HG03095 (cell line): Measurements from ENCODE around the gene PDE2A.
A peak's percentile ranks its signal among the peaks of the same experiment; 100 is the strongest.

ENCODE experiments used
- ATAC-seq: cut with Tn5 transposase; IDR thresholded peaks from one replicate; pipeline ENCODE4 v1.9.1; 2021; ENCODE audit warnings: moderate library complexity; ENCODE audit not compliant: unreplicated experiment

The PDE2A gene

DNA sequence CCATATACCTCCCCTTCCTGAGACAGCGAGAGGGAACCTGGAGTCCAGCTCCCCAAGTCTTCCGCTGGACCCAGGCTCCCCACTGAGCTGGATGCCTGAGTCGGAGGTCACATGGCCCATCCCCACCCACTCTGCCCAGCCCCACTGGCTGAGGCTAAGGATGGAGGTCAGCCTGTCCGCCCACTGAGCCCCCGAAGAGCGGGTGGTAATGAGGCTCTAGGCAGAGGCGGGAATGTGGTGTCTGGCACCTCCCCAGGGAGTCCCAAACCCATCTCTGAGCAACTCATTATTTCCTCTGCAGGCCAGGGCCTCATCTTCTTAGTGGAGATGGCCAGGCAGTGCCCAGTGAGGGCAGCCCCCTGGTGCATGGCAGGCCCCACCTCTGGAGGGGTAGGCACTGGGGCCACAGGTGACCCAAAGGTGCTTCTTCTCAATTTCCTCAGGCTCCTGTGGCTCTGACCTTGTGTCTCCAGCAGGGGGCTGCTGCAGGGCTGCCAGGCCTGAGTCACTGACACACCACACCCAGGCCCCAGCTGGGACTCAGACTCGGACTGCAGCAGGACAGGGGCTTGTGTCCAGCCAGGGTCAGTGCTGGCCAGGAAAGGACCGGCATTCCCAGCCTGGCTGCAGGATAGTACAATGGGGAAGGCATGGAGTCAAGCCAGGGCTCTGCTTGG is 10.2 kb upstream of the PDE2A start:
- no peak for ATAC-seq

GRCh38 chr11:72683782-72684200 is 9.6 kb upstream of the PDE2A start:
- ATAC-seq, result no peak

- no peak for ATAC-seq
These were observed 8.6 kb upstream of the PDE2A start for GRCh38 chr11:72682858-72683243.

DNA sequence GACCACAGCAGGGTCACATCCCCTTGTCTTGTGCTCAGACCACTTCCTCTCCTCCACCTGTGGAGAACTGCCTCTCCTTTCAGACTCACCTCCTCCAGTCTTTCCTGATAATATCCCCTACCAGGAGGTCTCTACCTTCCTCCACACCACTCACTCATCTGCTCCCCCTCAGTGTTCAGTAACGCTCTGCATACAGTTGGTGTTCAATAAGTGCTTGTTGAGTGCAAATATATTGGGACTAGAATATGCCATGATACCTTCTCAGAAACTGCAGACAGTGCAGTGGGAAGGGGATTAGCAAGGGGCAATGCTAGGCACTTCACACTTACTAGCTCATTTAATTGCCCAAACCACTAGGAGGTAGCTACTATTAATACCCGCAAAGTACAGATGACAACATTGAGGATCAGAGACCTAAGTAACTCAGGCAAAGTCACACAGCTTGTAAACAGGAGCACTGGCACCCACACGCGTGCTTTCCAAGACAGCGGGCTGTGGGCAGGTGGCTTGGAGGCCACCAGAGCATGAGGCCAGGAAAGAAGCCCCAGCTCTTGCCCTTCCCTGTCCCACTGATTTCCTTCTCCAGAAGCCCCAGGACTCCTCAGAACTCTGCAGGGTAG is 8.1 kb upstream of the PDE2A start:
- ATAC-seq, result no peak

DNA sequence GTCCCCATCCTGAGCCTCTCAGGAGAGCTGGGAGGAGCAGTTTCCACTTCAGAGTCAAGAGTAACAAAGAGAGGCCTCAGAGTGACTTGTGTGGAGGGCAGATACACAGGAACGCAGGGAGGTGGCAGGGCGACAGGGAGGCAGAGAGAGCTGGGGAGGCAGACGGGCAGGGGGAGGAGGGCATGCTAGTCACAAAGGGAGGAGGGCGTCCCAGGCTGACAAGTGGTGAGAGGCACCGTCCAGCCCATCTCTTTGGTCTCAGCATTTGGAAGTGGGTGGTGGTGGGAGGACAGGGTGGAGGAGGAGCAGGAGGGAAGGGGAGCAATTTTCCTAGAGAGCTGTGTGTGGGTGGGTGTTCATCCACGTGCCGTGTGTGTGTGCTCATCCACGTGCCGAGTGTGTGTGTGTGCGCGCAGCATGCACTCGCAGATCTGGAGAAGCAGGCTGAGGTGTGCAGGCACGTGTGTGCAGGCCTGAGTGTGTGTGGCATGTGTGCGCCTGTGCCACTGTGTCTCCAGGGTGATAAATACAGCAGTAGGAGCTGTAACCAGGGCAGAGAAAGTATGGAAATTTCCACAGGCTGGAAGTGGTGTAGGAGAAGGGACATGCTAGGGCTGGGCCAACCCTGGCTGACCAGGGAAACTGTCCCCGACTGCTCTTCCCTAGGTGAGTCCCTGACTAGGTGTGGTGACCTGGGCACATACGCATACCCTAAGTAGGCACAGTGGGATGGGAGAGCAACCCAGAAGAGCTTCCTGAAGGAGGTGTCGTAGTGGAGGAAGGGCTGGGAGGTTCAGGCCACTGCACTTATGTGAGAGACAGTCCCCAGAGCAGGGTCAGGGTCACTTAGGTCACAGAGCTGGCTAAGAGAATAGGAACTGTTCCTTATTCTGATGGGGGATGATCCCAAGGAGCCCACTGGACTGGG is 7.3 kb upstream of the PDE2A start:
- no peak for ATAC-seq

- no peak for ATAC-seq
These were observed 6.5 kb upstream of the PDE2A start for GRCh38 chr11:72680624-72681158.

GRCh38 chr11:72679869-72680268 is 5.6 kb upstream of the PDE2A start:
- no peak for ATAC-seq

DNA sequence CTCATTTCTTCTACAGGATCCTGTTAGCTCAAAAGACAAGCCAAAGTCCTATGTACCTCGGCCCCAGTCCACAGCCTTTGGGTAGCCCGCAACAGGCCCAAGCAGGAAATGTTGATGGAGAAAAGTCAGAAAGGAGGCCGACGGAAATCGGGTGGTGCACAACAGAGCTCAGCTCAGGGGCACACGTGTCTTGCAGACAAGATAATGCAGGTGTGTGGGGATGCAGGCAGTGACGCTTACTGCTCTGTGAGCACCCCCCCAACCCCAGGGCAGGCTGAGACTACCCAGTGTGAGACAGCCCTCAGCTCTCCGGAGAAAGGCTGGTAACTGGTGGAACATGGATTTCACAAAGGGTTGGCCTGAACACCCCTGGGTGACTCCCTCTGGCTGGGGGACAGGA is 4.3 kb upstream of the PDE2A start:
- ATAC-seq, result no peak

DNA sequence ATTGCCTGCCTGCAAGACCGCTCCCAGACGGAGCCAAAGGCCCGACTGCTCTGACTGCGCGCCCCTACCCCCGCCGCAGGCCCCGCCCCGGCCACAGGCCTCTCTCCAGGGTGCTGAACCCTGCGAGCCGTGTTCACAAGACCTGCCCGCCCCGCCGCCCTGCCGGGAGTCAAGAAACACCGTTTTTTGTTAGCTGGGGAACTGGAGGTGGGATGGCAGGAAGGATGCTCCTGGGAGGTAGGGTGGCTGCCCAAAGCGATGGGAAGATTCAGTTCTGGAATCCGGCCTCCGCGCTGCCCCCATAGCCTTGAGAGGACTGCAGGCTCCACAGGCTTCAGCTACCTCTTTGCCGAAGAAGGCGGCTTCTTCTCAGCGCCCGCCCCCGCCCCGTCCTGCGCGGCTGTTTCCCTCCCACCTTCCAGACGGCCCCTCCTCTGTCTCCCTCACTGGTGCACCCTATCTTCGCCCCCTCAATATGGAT is 2.7 kb upstream of the PDE2A start:
- no peak for ATAC-seq

DNA sequence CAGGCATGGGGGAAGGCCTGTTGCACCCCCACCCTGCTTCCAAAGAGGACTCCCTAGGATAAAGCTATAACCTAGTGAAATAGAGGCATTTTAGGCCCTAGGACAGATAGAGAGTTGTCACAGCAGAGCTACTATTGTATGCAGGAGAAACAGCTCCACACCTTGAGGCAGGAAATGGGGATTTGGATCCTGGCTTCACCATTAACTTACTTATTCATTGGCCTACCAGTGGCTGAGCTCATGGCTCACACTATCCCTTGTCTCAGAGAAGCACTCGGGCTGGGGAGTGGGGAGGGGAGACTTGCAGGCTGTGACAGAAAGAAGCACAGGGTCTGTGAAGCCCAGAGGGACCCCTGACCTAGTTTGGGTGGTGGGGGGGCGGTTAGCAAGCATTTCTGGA is 999 bp upstream of the PDE2A start:
- ATAC-seq, result no peak

DNA sequence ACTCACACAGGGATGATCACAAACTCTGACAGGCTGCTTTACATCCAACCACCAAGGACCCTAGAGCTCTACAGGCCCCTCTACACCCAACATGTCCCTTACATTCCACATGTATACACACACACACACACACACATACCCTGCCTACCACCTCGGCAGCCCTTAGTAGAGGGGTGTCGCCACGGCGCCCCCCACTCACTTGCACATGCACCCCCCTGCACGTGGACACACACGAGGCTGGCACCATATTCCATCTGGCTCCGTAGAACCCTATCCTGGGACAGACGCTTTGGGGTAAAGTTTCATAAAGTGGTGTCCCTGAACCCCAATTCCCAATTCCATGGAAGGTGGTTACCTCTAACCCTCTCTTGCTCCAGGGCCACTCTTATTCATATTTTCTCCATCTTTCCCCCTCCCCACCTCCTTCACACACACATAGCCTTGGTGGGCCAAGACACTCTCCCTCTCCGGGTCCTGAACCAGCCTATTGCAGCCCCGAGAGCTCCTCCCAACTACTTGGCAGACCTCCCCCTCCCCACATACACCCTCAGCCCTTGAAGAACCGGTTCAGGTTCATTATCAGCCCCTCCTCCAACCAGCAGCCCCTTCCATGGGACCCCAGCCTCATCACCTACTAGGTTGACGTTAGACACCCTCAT is 809 bp downstream of the PDE2A start:
- ATAC-seq, result no peak

DNA sequence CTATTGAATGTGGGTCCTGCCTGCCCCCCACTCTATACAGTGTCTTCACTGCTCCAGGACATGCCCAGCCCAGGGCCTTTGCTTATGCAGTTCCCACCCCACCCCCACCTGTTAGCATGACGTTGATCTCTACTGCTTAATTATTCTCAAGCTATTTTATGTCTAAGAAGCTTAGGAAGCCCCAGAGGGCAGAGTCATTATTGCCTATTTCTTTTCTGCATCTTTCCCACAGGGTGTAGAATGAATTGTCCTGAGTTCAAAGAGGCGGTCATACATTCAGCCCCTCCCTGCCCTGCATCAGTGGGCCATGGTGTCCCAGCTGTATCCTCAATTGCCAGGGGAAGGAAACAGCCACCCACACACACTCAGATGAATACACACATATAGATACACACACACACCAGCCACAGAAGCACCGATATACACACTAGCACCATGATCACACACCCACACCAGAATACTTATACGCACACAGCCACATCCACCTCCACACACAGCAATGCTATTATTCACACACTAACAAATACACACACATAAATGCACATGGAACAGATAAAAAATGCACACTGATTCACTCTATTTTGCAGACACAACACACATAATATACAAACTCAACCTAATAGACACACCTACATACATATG is 1.5 kb downstream of the PDE2A start:
- ATAC-seq, result no peak

GRCh38 chr11:72671152-72672099 is 2.8 kb downstream of the PDE2A start:
- ATAC-seq, result no peak

- no peak for ATAC-seq
These were observed 4.2 kb downstream of the PDE2A start for GRCh38 chr11:72670041-72670440.

DNA sequence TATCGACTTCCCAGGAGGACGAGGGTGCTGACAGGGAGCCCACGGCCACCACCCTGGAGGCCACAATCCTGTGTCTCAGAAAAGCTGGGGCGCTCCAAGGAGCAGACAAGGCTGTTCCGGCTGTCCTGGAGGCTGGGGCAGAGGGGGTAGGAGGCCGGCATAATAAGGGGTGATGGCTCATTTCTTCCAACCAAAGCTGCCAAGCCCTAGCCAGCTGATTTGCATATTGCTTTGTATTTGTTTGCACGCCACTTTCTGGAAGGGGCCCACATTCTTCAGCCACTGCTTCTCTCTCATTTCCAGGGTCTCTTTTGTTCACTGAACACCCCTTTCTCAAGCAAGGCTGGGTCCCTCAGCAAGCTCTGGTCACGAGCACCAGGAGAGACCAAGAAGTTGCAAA is 4.7 kb downstream of the PDE2A start:
- ATAC-seq, result no peak

GRCh38 chr11:72668629-72669347 is 5.4 kb downstream of the PDE2A start:
- ATAC-seq, result peak; percentile 81

DNA sequence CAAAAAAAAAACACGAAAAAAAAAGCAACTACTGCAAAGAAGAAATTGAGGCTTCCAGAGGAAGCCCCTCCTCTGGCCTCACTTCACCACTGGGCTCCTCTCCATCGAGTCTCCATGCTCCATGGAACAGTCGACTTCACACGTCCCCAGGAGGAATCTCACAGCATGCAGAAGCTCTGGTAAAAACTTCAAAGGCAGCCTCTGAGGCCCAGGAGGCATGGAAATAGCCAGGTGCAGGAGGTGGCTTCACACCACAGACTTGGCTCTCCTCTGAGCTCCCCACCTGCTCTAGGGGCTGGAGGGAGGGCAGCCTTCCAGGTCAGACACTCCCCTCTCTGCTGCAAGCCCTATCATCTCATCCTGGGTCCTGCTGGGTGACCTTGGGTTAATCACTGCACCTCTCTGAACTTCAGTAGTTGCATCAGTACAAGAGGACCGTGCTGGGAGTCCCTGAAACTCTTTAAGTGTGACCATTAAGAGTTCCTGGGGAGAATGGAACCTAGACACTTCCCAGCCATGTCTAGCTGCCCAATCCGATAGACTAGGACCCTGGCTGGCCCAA is 8.2 kb downstream of the PDE2A start:
- ATAC-seq, result no peak

DNA sequence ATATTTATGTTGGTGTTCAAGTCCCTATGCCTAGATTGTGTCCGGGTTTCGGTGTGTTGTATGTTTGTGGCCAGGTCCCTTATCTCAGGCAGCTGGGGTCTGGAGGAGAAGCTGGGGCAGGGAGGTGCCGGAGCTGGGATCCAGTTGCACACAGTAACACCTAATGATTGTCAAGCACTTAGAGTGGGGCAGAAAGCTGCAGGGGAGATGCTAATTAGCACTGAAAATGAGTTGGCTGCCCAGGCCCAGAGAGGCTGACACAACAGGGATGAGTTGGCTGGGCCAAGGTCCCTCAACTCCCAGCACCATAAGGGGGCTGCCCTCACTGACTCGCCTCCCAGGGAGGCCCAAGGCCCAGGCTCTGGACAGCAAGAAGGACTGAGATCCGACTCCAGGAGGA is 12.2 kb downstream of the PDE2A start:
- no peak for ATAC-seq
